A549 treated with GW870086 at 1 μM for 4 hours (cell line): ENCODE data around the gene CCL21. TPM values are rescaled to one million over a fixed set of nuclear protein-coding genes. Genes with fewer than 3 reads are reported as not detected.

Experiments
- total RNA-seq: library from RNA; stranded (reverse); fragments of 200-300 nt; extraction: Qiagen RNA extraction; gene quantifications from 5 replicates; pipeline ENCODE4 v1.2.3, GENCODE V29; 2022; ENCODE audit warnings: low read depth

Gene CCL21, protein sequence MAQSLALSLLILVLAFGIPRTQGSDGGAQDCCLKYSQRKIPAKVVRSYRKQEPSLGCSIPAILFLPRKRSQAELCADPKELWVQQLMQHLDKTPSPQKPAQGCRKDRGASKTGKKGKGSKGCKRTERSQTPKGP
- not detected in 5 replicates for total RNA-seq

DNA sequence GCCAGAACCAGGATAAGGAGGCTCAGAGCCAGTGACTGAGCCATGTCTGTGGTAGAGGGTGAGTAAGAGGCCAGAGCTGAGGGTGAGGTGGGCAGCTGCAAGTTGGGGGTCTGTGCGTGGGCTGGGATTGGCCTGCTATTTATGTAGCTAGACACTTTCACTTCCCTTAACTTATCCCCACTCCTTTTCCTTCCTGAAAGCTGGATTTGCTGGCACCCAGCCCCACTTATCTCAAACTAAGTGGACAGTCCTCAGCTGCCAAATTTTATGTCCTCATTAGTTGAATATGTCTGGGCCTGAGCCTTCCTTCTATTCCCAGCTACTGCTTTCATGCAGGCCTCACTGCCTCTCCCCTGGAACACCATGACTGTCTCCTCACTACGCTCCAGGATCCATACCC lies at the start of gene CCL21:
CCL21 (minus strand) TSS at position 114 of the 400 bp plus-strand sequence; CDS start at position 44, 70 bp downstream.

GRCh38 chr9:34690983-34691935 lies 18.7 kb downstream of the CCL21 start, which contains the start of gene CCL19:
CCL19 (minus strand) TSS chr9:34691276; CDS start chr9:34691139, 137 bp downstream.

GRCh38 chr9:34662526-34663302 lies 47.2 kb downstream of the CCL21 start, which contains the start of gene CCL27:
CCL27 (minus strand) TSS chr9:34662657; CDS start chr9:34662633, 24 bp downstream.

Other genes with a start within 250 kb of the CCL21 start
- 0.88 to 2.9 TPM (median 2.0 TPM) in 5 replicates for gene ENHO, start 187.1 kb downstream of the CCL21 start, total RNA-seq
- gene CNTFR, start 120.4 kb downstream of the CCL21 start, total RNA-seq, result 0.10 to 0.24 TPM (median 0.12 TPM) in 3 of 5 replicates, not detected in the others
- gene RPP25L, start 98.0 kb downstream of the CCL21 start, total RNA-seq, result 40.9 to 44.7 TPM (median 43.1 TPM) in 5 replicates
- gene DCTN3, start 89.6 kb downstream of the CCL21 start, total RNA-seq, result 104 to 115 TPM (median 110 TPM) in 5 replicates
- gene ARID3C, start 81.1 kb downstream of the CCL21 start, total RNA-seq, result 0.15 to 0.41 TPM (median 0.21 TPM) in 4 of 5 replicates, not detected in the other
- 158 to 188 TPM (median 185 TPM) in 5 replicates for gene SIGMAR1, start 72.3 kb downstream of the CCL21 start, total RNA-seq
- 15.3 to 18.8 TPM (median 16.8 TPM) in 5 replicates for gene GALT, start 63.5 kb downstream of the CCL21 start, total RNA-seq
- gene IL11RA, start 58.0 kb downstream of the CCL21 start, total RNA-seq, result 5.2 to 7.0 TPM (median 5.7 TPM) in 5 replicates
- 0.19 TPM in 1 of 5 replicates, not detected in the others for gene CCL27, start 47.5 kb downstream of the CCL21 start, total RNA-seq
- not detected in 5 replicates for gene CCL19, start 18.9 kb downstream of the CCL21 start, total RNA-seq
- gene PHF24, start 248.1 kb upstream of the CCL21 start, total RNA-seq, result 0.07 to 0.29 TPM (median 0.16 TPM) in 5 replicates